Neural cell (in vitro differentiated cells): ENCODE results near the gene ROBO1.

Experiments
- EZH2 ChIP-seq: fragments of 200-600, 300-800 bp; shearing (Covaris generic), sonication (generic); IDR thresholded peaks from 2 replicates; pipeline ENCODE4 v1.6.1; 2014; ENCODE audit warnings: antibody characterized with exemption, low read length, borderline replicate concordance, mild to moderate bottlenecking; ENCODE audit not compliant: insufficient read depth, poor library complexity, severe bottlenecking
- MXI1 ChIP-seq: fragments of 450-650 bp; conservative IDR thresholded peaks from 2 replicates; pipeline ENCODE4 v1.6.1; 2014; ENCODE audit warnings: antibody characterized with exemption, mild to moderate bottlenecking; ENCODE audit not compliant: poor library complexity, severe bottlenecking
- RAD21 ChIP-seq: fragments of 450-650 bp; conservative IDR thresholded peaks from 2 replicates; pipeline ENCODE4 v1.6.1; 2014; ENCODE audit warnings: antibody characterized with exemption, mild to moderate bottlenecking, moderate library complexity

- TF ChIP-seq EZH2 (no peak), RAD21 (no peak), MXI1 (no peak)
Measured at GRCh38 chr3:79268422-79268821, 499.4 kb downstream of the ROBO1 start.
